GM18907 (cell line): ENCODE results near the gene CTNND2.

Source experiments
- ATAC-seq: cut with Tn5 transposase; IDR thresholded peaks from one replicate; pipeline ENCODE4 v1.9.1; 2021; ENCODE audit warnings: mild to moderate bottlenecking, moderate library complexity; ENCODE audit not compliant: unreplicated experiment

CTNND2 gene

GRCh38 chr5:11056560-11056959, 847.7 kb downstream of the CTNND2 start:
- ATAC-seq, result no peak

GRCh38 chr5:11054014-11054413, 850.2 kb downstream of the CTNND2 start:
- ATAC-seq, result no peak

GRCh38 chr5:11052871-11053270, 851.4 kb downstream of the CTNND2 start:
- ATAC-seq, result no peak

GRCh38 chr5:11050596-11051304, 853.5 kb downstream of the CTNND2 start:
- no peak for ATAC-seq

GRCh38 chr5:11048760-11049159, 855.5 kb downstream of the CTNND2 start:
- no peak for ATAC-seq

- ATAC-seq, result no peak
Observed at GRCh38 chr5:11047625-11048024, 856.6 kb downstream of the CTNND2 start.

- no peak for ATAC-seq
Observed at GRCh38 chr5:11047030-11047429, 857.2 kb downstream of the CTNND2 start.

- no peak for ATAC-seq
Observed at GRCh38 chr5:11046160-11046559, 858.1 kb downstream of the CTNND2 start.

GRCh38 chr5:11045411-11045810, 858.8 kb downstream of the CTNND2 start:
- no peak for ATAC-seq

- no peak for ATAC-seq
Observed at GRCh38 chr5:11044581-11044980, 859.7 kb downstream of the CTNND2 start.

- ATAC-seq, result no peak
Observed at GRCh38 chr5:11043881-11044280, 860.4 kb downstream of the CTNND2 start.

- ATAC-seq, result no peak
Observed at GRCh38 chr5:11040345-11040744, 863.9 kb downstream of the CTNND2 start.

- ATAC-seq, result no peak
Observed at GRCh38 chr5:11038772-11039171, 865.5 kb downstream of the CTNND2 start.

- ATAC-seq, result no peak
Observed at GRCh38 chr5:11037941-11038340, 866.3 kb downstream of the CTNND2 start.

GRCh38 chr5:11037080-11037479, 867.2 kb downstream of the CTNND2 start:
- no peak for ATAC-seq

- ATAC-seq, result no peak
Observed at GRCh38 chr5:11030671-11031070, 873.6 kb downstream of the CTNND2 start.

- peak; percentile 75 for ATAC-seq
Observed at GRCh38 chr5:11027660-11028059, 876.6 kb downstream of the CTNND2 start.

GRCh38 chr5:11026543-11026942, 877.7 kb downstream of the CTNND2 start:
- no peak for ATAC-seq

GRCh38 chr5:11023945-11024344, 880.3 kb downstream of the CTNND2 start:
- no peak for ATAC-seq

- no peak for ATAC-seq
Observed at GRCh38 chr5:11013793-11014192, 890.5 kb downstream of the CTNND2 start.

- no peak for ATAC-seq
Observed at GRCh38 chr5:11012295-11012694, 892.0 kb downstream of the CTNND2 start.

- no peak for ATAC-seq
Observed at GRCh38 chr5:11010429-11011210, 893.6 kb downstream of the CTNND2 start.
